Psoas muscle (tissue), 8 donors: ENCODE measurements around the gene ZNF497. TPM values are rescaled to one million over a fixed set of nuclear protein-coding genes. Genes with fewer than 3 reads are reported as not detected.
A peak's percentile ranks its signal among the peaks of the same experiment; 100 is the strongest.

ENCODE experiments used
- ATAC-seq, 4 donors: fragments of 200-7000 bp; cut with Tn5 transposase; one replicate each; pipeline ENCODE4 v1.9.1; 2020; ENCODE audit warnings: moderate library complexity in 3 of 4, mild to moderate bottlenecking in 2 of 4
- DNase-seq, 2 donors: peaks; one replicate each; pipeline ENCODE4 v3.0.0-alpha.2; 2020
- H3K27ac ChIP-seq: fragments of 200-600 bp; one replicate; pipeline ENCODE4 v1.8.0; 2022
- H3K27me3 ChIP-seq, 3 donors: fragments of 200-600 bp in 1 of 3; one replicate each; pipeline versions ENCODE4 v1.6.1 to v1.8.0; 2013 to 2022; ENCODE audit warnings: low read length in 2 of 3, mild to moderate bottlenecking in 2 of 3, moderate library complexity in 1 of 3; ENCODE audit not compliant: insufficient read depth in 3 of 3
- H3K36me3 ChIP-seq, 2 donors: fragments of 200-600 bp in 1 of 2; one replicate each; pipeline versions ENCODE4 v1.6.1 to v1.8.0; 2013 to 2022; ENCODE audit warnings: low read depth in 1 of 2, mild to moderate bottlenecking in 1 of 2, moderate library complexity in 1 of 2; ENCODE audit not compliant: insufficient read depth in 1 of 2
- H3K4me1 ChIP-seq: fragments of 200-600 bp; one replicate; pipeline ENCODE4 v1.8.0; 2022
- H3K4me3 ChIP-seq: fragments of 200-600 bp; one replicate; pipeline ENCODE4 v1.8.0; 2022; ENCODE audit warnings: mild to moderate bottlenecking
- H3K9me3 ChIP-seq: fragments of 200-600 bp; one replicate; pipeline ENCODE4 v1.8.0; 2022
- WGBS, 3 donors: extraction: QIAGEN DNeasy Blood & Tissue Kit; methylation state at CpG; one replicate each; pipeline versions ENCODE4 v1.1.6 to v1.1.7; 2013; 5-methylcytosine and 5-hydroxymethylcytosine counted together
- intact Hi-C, 2 donors: fragments of 100-400 bp; cut with DNase I; formaldehyde crosslinking; loops; one replicate each; pipeline versions ENCODE4 v1.11.0 to v1.14.2; 2022
- polyA plus RNA-seq, 3 donors: library from polyadenylated mRNA; stranded (reverse); fragments of 200-250 nt; gene quantifications; one replicate each; pipeline ENCODE4 v1.2.3, GENCODE V29; 2013
- total RNA-seq, 4 donors: library from RNA; stranded (reverse); fragmentation: NEBNext Ultra II Directional in 2 of 4; extraction: Animal tissue kit (Norgen Biotek cat#: 25700) in 2 of 4; gene quantifications; one replicate each; pipeline versions ENCODE4 v1.2.1 to v1.2.4, GENCODE V29; 2021 to 2023
- TF ChIP-seq, protein P1 (sequence below): fragments of 200-600 bp; IDR thresholded peaks from one replicate; pipeline ENCODE4 v1.8.0; 2022; ENCODE audit warnings: antibody characterized with exemption
- donor health status: healthy with polysubstance abuse.
- donor health status: DM: no; HTN: no; CAD: no; lungs with moderate emphysema.
- donor health status: Bipolar disorder and iron deficiency.
- donor health status: healthy.
- donor health status: DM: yes; HTN: yes; CAD: no.
- donor health status: DM: no; HTN: no; CAD: no.
- donor health status: DM: no; HTN: no; CAD: no.
- donor health status: DM: yes; HTN: yes; CAD: no.

ZNF497 gene
- total and polyA plus RNA-seq, 7 donors = 0.08 to 0.43 (median 0.25) TPM

DNA sequence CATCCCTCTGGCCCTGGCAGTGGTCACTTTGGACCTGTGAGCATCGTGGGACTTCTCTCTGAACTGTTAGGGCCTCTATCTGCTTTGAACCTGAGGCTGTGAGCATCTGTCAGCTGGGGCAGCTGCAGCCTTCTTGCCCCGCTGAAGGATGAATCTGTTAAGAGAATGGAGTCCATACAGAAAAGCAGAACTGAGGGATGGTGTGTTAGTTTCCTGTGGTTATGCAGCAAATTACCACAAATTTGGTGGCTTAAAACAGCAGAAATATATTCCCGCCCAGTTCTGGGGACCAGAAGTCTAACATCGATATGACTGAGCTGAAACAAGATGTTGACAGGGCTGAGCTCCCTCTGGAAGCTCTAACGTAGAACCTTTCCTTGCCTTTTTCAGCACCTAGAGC is 1.6 kb upstream of the ZNF497 start:
- WGBS, 3 donors = 77 to 84% (median 84%) methylated on average over 5 of the region's 5 CpGs
- no peaks in the 10 kb centered on the region for H3K27me3 ChIP-seq
- TF ChIP-seq, protein P1, sequence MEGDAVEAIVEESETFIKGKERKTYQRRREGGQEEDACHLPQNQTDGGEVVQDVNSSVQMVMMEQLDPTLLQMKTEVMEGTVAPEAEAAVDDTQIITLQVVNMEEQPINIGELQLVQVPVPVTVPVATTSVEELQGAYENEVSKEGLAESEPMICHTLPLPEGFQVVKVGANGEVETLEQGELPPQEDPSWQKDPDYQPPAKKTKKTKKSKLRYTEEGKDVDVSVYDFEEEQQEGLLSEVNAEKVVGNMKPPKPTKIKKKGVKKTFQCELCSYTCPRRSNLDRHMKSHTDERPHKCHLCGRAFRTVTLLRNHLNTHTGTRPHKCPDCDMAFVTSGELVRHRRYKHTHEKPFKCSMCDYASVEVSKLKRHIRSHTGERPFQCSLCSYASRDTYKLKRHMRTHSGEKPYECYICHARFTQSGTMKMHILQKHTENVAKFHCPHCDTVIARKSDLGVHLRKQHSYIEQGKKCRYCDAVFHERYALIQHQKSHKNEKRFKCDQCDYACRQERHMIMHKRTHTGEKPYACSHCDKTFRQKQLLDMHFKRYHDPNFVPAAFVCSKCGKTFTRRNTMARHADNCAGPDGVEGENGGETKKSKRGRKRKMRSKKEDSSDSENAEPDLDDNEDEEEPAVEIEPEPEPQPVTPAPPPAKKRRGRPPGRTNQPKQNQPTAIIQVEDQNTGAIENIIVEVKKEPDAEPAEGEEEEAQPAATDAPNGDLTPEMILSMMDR = no peak

GRCh38 chr19:58361900-58362271 is 665 bp downstream of the ZNF497 start:
- Histone ChIP-seq H3K36me3 (peaks cover 0 to 5% of the 10 kb centered on the region in 2 donors), H3K27ac (peak overlapping the region; percentile 97), H3K9me3 (no peaks in the 10 kb centered on the region), H3K4me3 (peak overlapping the region; percentile 95), H3K27me3 (no peaks in the 10 kb centered on the region), H3K4me1 (peaks cover 5% of the 10 kb centered on the region)
- TF ChIP-seq, protein P1 = no peak
- DNase-seq (peak; percentile 61 to 76), ATAC-seq (peak; percentile 10 to 48 (median 22))
- intact Hi-C loops = loop anchor here in 1 of 2 donors (5.0 kb wide), 2 partner anchors 35 to 55 kb away; partner anchors contain the start of genes ERVK3-1 and ZSCAN22
- WGBS, 3 donors = 2 to 3% (median 2%) methylated on average over 28 of the region's 28 CpGs

More for the DNA sequence above, 1.6 kb upstream of the ZNF497 start:
- H3K36me3 ChIP-seq = peaks cover 0 to 5% of the 10 kb centered on the region in 2 donors
- no peaks in the 10 kb centered on the region for H3K9me3 ChIP-seq
- intact Hi-C loops = loop anchor here in 1 of 2 donors (5.0 kb wide), 2 partner anchors 37 to 57 kb away; partner anchors contain the start of genes ERVK3-1 and ZSCAN22
- DNase-seq = no peak
- ATAC-seq = no peak
- H3K4me1 ChIP-seq = peaks cover 5% of the 10 kb centered on the region
- H3K27ac ChIP-seq = no peak overlapping the region
- H3K4me3 ChIP-seq = no peak overlapping the region

- Histone ChIP-seq H3K4me3 (peak overlapping the region; percentile 59), H3K9me3 (no peaks in the 10 kb centered on the region), H3K36me3 (no peaks in the 10 kb centered on the region), H3K27me3 (peaks cover 0 to 15% (median 0%) of the 10 kb centered on the region in 3 donors), H3K4me1 (peaks cover 5% of the 10 kb centered on the region), H3K27ac (no peak overlapping the region)
- no peak for DNase-seq
- WGBS, 3 donors = 69 to 73% (median 69%) methylated on average over 15 to 19 of the region's 19 CpGs
- intact Hi-C loops = no loop called here
- no peak for ATAC-seq
- TF ChIP-seq, protein P1 = no peak
These were observed 4.9 kb downstream of the ZNF497 start for GRCh38 chr19:58357481-58358145.

- TF ChIP-seq, protein P1 = no peak
- Histone ChIP-seq H3K4me1 (peaks cover 5% of the 10 kb centered on the region), H3K27ac (no peak overlapping the region), H3K27me3 (peaks cover 0 to 15% (median 1%) of the 10 kb centered on the region in 3 donors), H3K36me3 (no peaks in the 10 kb centered on the region), H3K4me3 (peak overlapping the region; percentile 59), H3K9me3 (no peaks in the 10 kb centered on the region)
- 22 to 59% (median 34%) methylated on average over 63 to 75 of the region's 75 CpGs for whole genome bisulfite sequencing, 3 donors
- DNase-seq (no peak), ATAC-seq (peak in 3 of 4 donors; percentile 4 to 20 (median 18))
- intact Hi-C loops = no loop called here
These were observed 5.6 kb downstream of the ZNF497 start for GRCh38 chr19:58356766-58357480.
